ENCODE measurements around the gene CRYGN. TPM values are rescaled to one million over a fixed set of nuclear protein-coding genes. Genes with fewer than 3 reads are reported as not detected.

Gene CRYGN
- polyA plus RNA-seq, 1 of the 3 experiments (the other 2 are of a cell fraction), result not detected

DNA sequence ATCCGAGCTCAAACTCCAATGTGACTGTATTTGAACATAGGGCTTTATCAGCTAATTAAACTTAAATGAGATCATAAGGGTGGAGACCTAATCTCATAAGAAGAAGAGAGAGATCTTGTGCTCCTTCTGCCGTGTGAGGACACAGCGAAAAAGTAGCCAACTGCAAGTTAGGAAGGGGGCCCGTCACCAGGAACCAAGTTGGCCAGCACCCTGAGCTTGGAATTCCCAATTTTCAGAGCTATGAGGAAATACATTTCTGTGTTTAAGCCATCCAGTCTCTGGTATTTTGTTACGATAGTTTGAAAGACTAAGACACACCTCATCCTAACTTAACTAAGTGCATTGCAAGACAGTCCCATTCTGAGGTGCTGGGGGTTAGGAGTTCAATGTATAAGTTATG is 16.0 kb downstream of the CRYGN start:
- TF ChIP-seq, protein P1, sequence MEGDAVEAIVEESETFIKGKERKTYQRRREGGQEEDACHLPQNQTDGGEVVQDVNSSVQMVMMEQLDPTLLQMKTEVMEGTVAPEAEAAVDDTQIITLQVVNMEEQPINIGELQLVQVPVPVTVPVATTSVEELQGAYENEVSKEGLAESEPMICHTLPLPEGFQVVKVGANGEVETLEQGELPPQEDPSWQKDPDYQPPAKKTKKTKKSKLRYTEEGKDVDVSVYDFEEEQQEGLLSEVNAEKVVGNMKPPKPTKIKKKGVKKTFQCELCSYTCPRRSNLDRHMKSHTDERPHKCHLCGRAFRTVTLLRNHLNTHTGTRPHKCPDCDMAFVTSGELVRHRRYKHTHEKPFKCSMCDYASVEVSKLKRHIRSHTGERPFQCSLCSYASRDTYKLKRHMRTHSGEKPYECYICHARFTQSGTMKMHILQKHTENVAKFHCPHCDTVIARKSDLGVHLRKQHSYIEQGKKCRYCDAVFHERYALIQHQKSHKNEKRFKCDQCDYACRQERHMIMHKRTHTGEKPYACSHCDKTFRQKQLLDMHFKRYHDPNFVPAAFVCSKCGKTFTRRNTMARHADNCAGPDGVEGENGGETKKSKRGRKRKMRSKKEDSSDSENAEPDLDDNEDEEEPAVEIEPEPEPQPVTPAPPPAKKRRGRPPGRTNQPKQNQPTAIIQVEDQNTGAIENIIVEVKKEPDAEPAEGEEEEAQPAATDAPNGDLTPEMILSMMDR (IDR thresholded peaks at IDR 0.05), result no peak
- TF ChIP-seq POLR2AphosphoS5 (IDR thresholded peaks at IDR 0.05; ENCODE audit: low read depth, low read length) (no peak), RAD21 (IDR thresholded peaks at IDR 0.05; ENCODE audit: low read length) (no peak), RFX5 (IDR thresholded peaks at IDR 0.05; ENCODE audit: low read length) (no peak), SMC3 (IDR thresholded peaks at IDR 0.05; ENCODE audit: low read depth, low read length) (no peak), SIN3A (IDR thresholded peaks at IDR 0.05; ENCODE audit: borderline replicate concordance, low read depth, low read length) (no peak), GATA2 (CRISPR knock-in tag; IDR thresholded peaks at IDR 0.05) (no peak), TEAD4 (IDR thresholded peaks at IDR 0.05; ENCODE audit: borderline replicate concordance, insufficient read depth) (no peak), JUND (IDR thresholded peaks at IDR 0.05) (no peak), MEF2A (IDR thresholded peaks at IDR 0.05; ENCODE audit: borderline replicate concordance, low read depth) (no peak), RCOR1 (IDR thresholded peaks at IDR 0.05; ENCODE audit: low read length) (no peak)
- TF ChIP-seq, protein P2, sequence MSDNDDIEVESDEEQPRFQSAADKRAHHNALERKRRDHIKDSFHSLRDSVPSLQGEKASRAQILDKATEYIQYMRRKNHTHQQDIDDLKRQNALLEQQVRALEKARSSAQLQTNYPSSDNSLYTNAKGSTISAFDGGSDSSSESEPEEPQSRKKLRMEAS (IDR thresholded peaks at IDR 0.05; ENCODE audit: low read depth), result no peak
- TF ChIP-seq, protein P3, sequence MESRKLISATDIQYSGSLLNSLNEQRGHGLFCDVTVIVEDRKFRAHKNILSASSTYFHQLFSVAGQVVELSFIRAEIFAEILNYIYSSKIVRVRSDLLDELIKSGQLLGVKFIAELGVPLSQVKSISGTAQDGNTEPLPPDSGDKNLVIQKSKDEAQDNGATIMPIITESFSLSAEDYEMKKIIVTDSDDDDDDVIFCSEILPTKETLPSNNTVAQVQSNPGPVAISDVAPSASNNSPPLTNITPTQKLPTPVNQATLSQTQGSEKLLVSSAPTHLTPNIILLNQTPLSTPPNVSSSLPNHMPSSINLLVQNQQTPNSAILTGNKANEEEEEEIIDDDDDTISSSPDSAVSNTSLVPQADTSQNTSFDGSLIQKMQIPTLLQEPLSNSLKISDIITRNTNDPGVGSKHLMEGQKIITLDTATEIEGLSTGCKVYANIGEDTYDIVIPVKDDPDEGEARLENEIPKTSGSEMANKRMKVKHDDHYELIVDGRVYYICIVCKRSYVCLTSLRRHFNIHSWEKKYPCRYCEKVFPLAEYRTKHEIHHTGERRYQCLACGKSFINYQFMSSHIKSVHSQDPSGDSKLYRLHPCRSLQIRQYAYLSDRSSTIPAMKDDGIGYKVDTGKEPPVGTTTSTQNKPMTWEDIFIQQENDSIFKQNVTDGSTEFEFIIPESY (IDR thresholded peaks at IDR 0.05; ENCODE audit: borderline replicate concordance, low read depth), result no peak
- H3K4me2 ChIP-seq, result no peak overlapping the region
- peaks cover 7 to 8% of the 10 kb centered on the region in 2 experiments; a peak in 1 of 4 replicates for H3K4me1 ChIP-seq (ENCODE audit: control insufficient read depth in 1 of 2, insufficient read depth in 2 of 2, low read depth in 1 of 2, low read length in 1 of 2)
- no peaks in the 10 kb centered on the region for H3F3A ChIP-seq (replicated peaks; ENCODE audit: insufficient read depth)
- ChIA-PET POLR2A (no interaction called here), CTCF (interaction anchor here (1.0 to 2.7 kb wide), 3 partner anchors 9 to 25 kb away, joined by 3 to 8 read pairs (median 5); no protein-coding TSS in a partner anchor)
- no peaks in the 10 kb centered on the region for H4K20me1 ChIP-seq (ENCODE audit: insufficient read depth)
- no peak overlapping the region for H3K27ac ChIP-seq (ENCODE audit: low read depth in 2 of 2, low read length in 1 of 2)
- H2AFZ ChIP-seq (ENCODE audit: low read depth), result no peak overlapping the region
- no peak overlapping the region for H3K9ac ChIP-seq
- H3K4me3 ChIP-seq (ENCODE audit: low read depth in 2 of 2, low read length in 1 of 2), result no peak overlapping the region
- no peaks in the 10 kb centered on the region for H3K79me2 ChIP-seq (ENCODE audit: insufficient read depth)
- H3K27me3 ChIP-seq (ENCODE audit: insufficient read depth), result no peaks in the 10 kb centered on the region
- H3K36me3 ChIP-seq (replicated peaks in 1 of 2; ENCODE audit: control insufficient read depth in 1 of 2, insufficient read depth in 2 of 2, low read length in 1 of 2), result no peaks in the 10 kb centered on the region
- 0 out of 2 replicates have a peak, but pooled peaks cover 5% of the 10 kb centered on the region for H3K9me3 ChIP-seq
- WGBS (ENCODE audit: low lambda C conversion rate), result 79% methylated on average over 5 of the region's 5 CpGs
- H3K9me2 ChIP-seq, result no peaks in the 10 kb centered on the region
- DNase-seq, result no peak

GRCh38 chr7:151423226-151423625 is 16.7 kb downstream of the CRYGN start:
- Histone ChIP-seq H3K9me3 (0 out of 2 replicates have a peak, but pooled peaks cover 5% of the 10 kb centered on the region), H3F3A (replicated peaks; ENCODE audit: insufficient read depth) (no peaks in the 10 kb centered on the region), H3K4me2 (no peak overlapping the region), H3K9ac (no peak overlapping the region), H3K27me3 (ENCODE audit: insufficient read depth) (no peaks in the 10 kb centered on the region), H3K9me2 (no peaks in the 10 kb centered on the region), H3K27ac (ENCODE audit: low read depth in 2 of 2, low read length in 1 of 2) (no peak overlapping the region), H3K79me2 (ENCODE audit: insufficient read depth) (no peaks in the 10 kb centered on the region), H2AFZ (ENCODE audit: low read depth) (no peak overlapping the region), H4K20me1 (ENCODE audit: insufficient read depth) (no peaks in the 10 kb centered on the region), H3K36me3 (replicated peaks in 1 of 2; ENCODE audit: control insufficient read depth in 1 of 2, insufficient read depth in 2 of 2, low read length in 1 of 2) (no peaks in the 10 kb centered on the region), H3K4me1 (ENCODE audit: control insufficient read depth in 1 of 2, insufficient read depth in 2 of 2, low read depth in 1 of 2, low read length in 1 of 2) (peaks cover under 1% of the 10 kb centered on the region in 2 experiments; a peak in 1 of 4 replicates), H3K4me3 (ENCODE audit: low read depth in 2 of 2, low read length in 1 of 2) (no peak overlapping the region)
- no peak for DNase-seq
- WGBS (ENCODE audit: low lambda C conversion rate), result 61% methylated on average over 7 of the region's 7 CpGs
- TF ChIP-seq ELF1 (IDR thresholded peaks at IDR 0.05), result no peak
- TF ChIP-seq RXRA (IDR thresholded peaks at IDR 0.05; ENCODE audit: borderline replicate concordance, low read depth), result no peak
- TF ChIP-seq, protein P4, sequence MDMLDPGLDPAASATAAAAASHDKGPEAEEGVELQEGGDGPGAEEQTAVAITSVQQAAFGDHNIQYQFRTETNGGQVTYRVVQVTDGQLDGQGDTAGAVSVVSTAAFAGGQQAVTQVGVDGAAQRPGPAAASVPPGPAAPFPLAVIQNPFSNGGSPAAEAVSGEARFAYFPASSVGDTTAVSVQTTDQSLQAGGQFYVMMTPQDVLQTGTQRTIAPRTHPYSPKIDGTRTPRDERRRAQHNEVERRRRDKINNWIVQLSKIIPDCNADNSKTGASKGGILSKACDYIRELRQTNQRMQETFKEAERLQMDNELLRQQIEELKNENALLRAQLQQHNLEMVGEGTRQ (IDR thresholded peaks at IDR 0.05; ENCODE audit: borderline replicate concordance, low read depth, low read length), result no peak
- no peak for TF ChIP-seq SMC3 (IDR thresholded peaks at IDR 0.05; ENCODE audit: low read depth, low read length)
- TF ChIP-seq MXI1 (IDR thresholded peaks at IDR 0.05; ENCODE audit: low read depth, low read length), result no peak
- no peak for TF ChIP-seq TAF1 (IDR thresholded peaks at IDR 0.05; ENCODE audit: borderline replicate concordance, low read depth, low read length)
- TF ChIP-seq JUND (IDR thresholded peaks at IDR 0.05), result no peak
- TF ChIP-seq FOSL2 (IDR thresholded peaks at IDR 0.05; ENCODE audit: borderline replicate concordance, low read depth), result no peak
- TF ChIP-seq RAD21 (IDR thresholded peaks at IDR 0.05; ENCODE audit: low read length), result no peak
- ChIA-PET CTCF (interaction anchor here (1.0 to 2.7 kb wide), 4 partner anchors 8 to 82 kb away, joined by 3 to 8 read pairs (median 5); no protein-coding TSS in a partner anchor), POLR2A (no interaction called here)

All from SK-N-SH (cell line).